HL-60 (cell line): Measurements from ENCODE around the gene DDOST.

Experiments used
- DNase-seq, 2 experiments: peaks; one replicate each; pipeline ENCODE4 v3.0.0-alpha.2; 2010 to 2020; ENCODE audit warnings: low read depth in 1 of 2, low spot score in 1 of 2
- H3K27ac ChIP-seq: fragments of 250-450 bp; sonication (Bioruptor Pico); replicated peaks from 2 replicates; pipeline ENCODE4 v1.5.1; 2020; ENCODE audit warnings: mild to moderate bottlenecking, moderate library complexity
- H3K27me3 ChIP-seq: fragments of 250-450 bp; sonication (Bioruptor Pico); 2 replicates; pipeline ENCODE4 v1.5.1; 2021; ENCODE audit warnings: mild to moderate bottlenecking, moderate library complexity; ENCODE audit not compliant: insufficient read depth, poor library complexity, severe bottlenecking
- H3K4me3 ChIP-seq: replicated peaks from 2 replicates; pipeline ENCODE4 v1.5.1; 2011; ENCODE audit warnings: mild to moderate bottlenecking, control low read depth, low read length; ENCODE audit not compliant: insufficient read depth
- CTCF ChIP-seq: IDR thresholded peaks from one replicate; pipeline ENCODE4 v1.5.1; 2011; ENCODE audit warnings: low read length, control low read depth, inconsistent platforms; ENCODE audit not compliant: insufficient read depth
- GABPA ChIP-seq: IDR thresholded peaks from 2 replicates; pipeline ENCODE4 v1.6.1; 2012; ENCODE audit warnings: low read depth
- POLR2AphosphoS5 ChIP-seq: IDR thresholded peaks from 2 replicates; pipeline ENCODE4 v1.6.1; 2012; ENCODE audit warnings: low read depth
- SPI1 ChIP-seq: IDR thresholded peaks from 2 replicates; pipeline ENCODE4 v1.6.1; 2012; ENCODE audit warnings: low read depth, mild to moderate bottlenecking, borderline replicate concordance
- TF ChIP-seq, protein P1 (sequence below): IDR thresholded peaks from 2 replicates; pipeline ENCODE4 v1.6.1; 2012; ENCODE audit warnings: low read depth; ENCODE audit not compliant: insufficient replicate concordance

Gene DDOST

GRCh38 chr1:20672265-20672632 lies 11.1 kb upstream of the DDOST start:
- H3K27ac ChIP-seq = no peak overlapping the region
- H3K27me3 ChIP-seq = no peaks in the 10 kb centered on the region
- TF ChIP-seq SPI1 (no peak), POLR2AphosphoS5 (no peak), GABPA (no peak), CTCF (no peak)
- TF ChIP-seq, protein P1, sequence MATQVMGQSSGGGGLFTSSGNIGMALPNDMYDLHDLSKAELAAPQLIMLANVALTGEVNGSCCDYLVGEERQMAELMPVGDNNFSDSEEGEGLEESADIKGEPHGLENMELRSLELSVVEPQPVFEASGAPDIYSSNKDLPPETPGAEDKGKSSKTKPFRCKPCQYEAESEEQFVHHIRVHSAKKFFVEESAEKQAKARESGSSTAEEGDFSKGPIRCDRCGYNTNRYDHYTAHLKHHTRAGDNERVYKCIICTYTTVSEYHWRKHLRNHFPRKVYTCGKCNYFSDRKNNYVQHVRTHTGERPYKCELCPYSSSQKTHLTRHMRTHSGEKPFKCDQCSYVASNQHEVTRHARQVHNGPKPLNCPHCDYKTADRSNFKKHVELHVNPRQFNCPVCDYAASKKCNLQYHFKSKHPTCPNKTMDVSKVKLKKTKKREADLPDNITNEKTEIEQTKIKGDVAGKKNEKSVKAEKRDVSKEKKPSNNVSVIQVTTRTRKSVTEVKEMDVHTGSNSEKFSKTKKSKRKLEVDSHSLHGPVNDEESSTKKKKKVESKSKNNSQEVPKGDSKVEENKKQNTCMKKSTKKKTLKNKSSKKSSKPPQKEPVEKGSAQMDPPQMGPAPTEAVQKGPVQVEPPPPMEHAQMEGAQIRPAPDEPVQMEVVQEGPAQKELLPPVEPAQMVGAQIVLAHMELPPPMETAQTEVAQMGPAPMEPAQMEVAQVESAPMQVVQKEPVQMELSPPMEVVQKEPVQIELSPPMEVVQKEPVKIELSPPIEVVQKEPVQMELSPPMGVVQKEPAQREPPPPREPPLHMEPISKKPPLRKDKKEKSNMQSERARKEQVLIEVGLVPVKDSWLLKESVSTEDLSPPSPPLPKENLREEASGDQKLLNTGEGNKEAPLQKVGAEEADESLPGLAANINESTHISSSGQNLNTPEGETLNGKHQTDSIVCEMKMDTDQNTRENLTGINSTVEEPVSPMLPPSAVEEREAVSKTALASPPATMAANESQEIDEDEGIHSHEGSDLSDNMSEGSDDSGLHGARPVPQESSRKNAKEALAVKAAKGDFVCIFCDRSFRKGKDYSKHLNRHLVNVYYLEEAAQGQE = no peak
- no peak for DNase-seq
- H3K4me3 ChIP-seq = no peak overlapping the region

GRCh38 chr1:20670936-20671335 lies 9.8 kb upstream of the DDOST start:
- Histone ChIP-seq H3K27ac (no peak overlapping the region), H3K27me3 (no peaks in the 10 kb centered on the region), H3K4me3 (no peak overlapping the region)
- no peak for DNase-seq
- no peak for TF ChIP-seq GABPA

GRCh38 chr1:20668581-20668980 lies 7.4 kb upstream of the DDOST start:
- no peak overlapping the region for H3K27ac ChIP-seq
- no peak for DNase-seq
- H3K4me3 ChIP-seq = no peak overlapping the region
- H3K27me3 ChIP-seq = no peaks in the 10 kb centered on the region
- no peak for TF ChIP-seq CTCF
- no peak for TF ChIP-seq GABPA
- no peak for TF ChIP-seq POLR2AphosphoS5
- TF ChIP-seq SPI1 = no peak
- TF ChIP-seq, protein P1 = no peak

DNA sequence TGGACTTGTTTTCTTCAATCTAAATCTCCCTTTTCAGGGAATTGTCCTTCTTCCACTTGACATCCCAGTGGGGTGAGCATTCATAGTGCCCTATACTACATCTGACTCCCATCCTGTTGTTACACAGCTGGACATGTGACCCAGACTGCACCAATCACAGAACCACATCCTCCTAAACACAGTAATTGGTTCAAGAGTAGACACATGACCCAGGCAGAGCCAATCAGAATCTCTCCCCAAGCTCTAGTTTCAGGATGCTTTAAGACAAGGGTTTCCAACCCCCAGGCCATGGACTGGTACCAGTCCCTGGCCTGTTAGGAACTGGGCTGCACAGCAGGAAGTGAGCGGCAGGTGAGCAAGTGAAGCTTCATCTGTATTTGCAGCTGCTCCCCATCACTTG lies 5.6 kb upstream of the DDOST start:
- Histone ChIP-seq H3K27me3 (no peaks in the 10 kb centered on the region), H3K27ac (no peak overlapping the region), H3K4me3 (no peak overlapping the region)
- TF ChIP-seq, protein P1 = no peak
- TF ChIP-seq SPI1 = no peak
- TF ChIP-seq CTCF = no peak
- TF ChIP-seq GABPA = no peak
- no peak for TF ChIP-seq POLR2AphosphoS5
- no peak for DNase-seq
